ENCODE measurements around the gene MS4A5.

The MS4A5 gene

DNA sequence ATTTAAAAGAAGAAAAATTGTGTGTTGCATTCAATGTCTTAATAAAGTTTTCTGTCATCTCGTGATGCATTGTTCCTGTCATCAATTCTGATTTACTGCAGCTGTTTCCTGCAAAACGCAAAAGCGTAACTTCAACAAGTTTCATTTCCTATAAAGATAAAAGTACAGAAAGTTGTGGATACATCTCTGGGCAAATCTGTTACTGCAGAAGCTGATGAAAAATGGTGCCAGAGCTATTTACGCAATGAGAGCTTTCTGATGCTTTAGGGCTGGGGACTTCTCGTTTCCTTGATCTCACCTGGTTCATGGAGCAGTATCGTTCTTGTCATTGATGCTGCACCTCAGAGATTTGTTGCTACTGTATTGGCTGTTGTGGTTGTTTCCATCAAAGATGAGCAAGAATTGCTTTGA lies 47.7 kb downstream of the MS4A5 start:
- no peak overlapping the region for H2AFZ ChIP-seq (ENCODE audit: low read length)
- no peaks in the 10 kb centered on the region for H3K4me1 ChIP-seq (ENCODE audit: insufficient read depth, low read length, poor library complexity, severe bottlenecking)
- H3K9ac ChIP-seq (ENCODE audit: low read depth, low read length, poor library complexity, severe bottlenecking): no peak overlapping the region
- TF ChIP-seq EZH2phosphoT487 (IDR thresholded peaks at IDR 0.05; ENCODE audit: borderline replicate concordance): no peak
- TF ChIP-seq, protein P1, sequence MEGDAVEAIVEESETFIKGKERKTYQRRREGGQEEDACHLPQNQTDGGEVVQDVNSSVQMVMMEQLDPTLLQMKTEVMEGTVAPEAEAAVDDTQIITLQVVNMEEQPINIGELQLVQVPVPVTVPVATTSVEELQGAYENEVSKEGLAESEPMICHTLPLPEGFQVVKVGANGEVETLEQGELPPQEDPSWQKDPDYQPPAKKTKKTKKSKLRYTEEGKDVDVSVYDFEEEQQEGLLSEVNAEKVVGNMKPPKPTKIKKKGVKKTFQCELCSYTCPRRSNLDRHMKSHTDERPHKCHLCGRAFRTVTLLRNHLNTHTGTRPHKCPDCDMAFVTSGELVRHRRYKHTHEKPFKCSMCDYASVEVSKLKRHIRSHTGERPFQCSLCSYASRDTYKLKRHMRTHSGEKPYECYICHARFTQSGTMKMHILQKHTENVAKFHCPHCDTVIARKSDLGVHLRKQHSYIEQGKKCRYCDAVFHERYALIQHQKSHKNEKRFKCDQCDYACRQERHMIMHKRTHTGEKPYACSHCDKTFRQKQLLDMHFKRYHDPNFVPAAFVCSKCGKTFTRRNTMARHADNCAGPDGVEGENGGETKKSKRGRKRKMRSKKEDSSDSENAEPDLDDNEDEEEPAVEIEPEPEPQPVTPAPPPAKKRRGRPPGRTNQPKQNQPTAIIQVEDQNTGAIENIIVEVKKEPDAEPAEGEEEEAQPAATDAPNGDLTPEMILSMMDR (conservative IDR thresholded peaks at IDR 0.05; ENCODE audit: low read length): no peak
- H3K9me3 ChIP-seq (ENCODE audit: insufficient read depth, low read depth, low read length): no peaks in the 10 kb centered on the region
- no peaks in the 10 kb centered on the region for H4K20me1 ChIP-seq (ENCODE audit: insufficient read depth, low read length, poor library complexity, severe bottlenecking)
- no peak overlapping the region for H3K4me3 ChIP-seq (ENCODE audit: low read length, poor library complexity, severe bottlenecking)
- no peaks in the 10 kb centered on the region for H3K36me3 ChIP-seq (ENCODE audit: insufficient read depth, low read length)
- H3K79me2 ChIP-seq (ENCODE audit: insufficient read depth, low read length): no peaks in the 10 kb centered on the region
- no peaks in the 10 kb centered on the region for H3K9me2 ChIP-seq (replicated peaks; ENCODE audit: low read depth, low read length)
- H3K4me2 ChIP-seq (ENCODE audit: low read depth, low read length, poor library complexity, severe bottlenecking): no peak overlapping the region
- H3K27me3 ChIP-seq (ENCODE audit: insufficient read depth, low read length, poor library complexity, severe bottlenecking): no peaks in the 10 kb centered on the region
- H3F3A ChIP-seq (ENCODE audit: low read depth): no peaks in the 10 kb centered on the region

DNA sequence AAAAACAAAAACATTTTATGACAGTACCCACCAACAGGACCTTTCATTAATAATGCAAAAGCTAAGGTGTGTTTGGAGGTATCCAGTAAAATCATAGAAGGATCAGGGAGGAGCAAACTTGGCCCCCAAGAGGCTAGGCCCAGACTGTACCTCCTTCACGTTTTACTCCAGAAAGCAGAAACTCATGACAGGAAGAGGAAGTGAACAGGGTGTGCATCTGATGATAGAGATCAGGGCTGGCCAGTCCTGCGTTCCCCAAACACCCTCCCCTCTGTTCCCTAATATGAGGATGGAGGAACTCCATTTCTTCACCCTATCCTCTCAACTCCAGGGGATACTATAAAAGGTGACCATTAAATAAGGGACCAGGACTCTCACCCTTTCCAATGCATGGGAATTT lies 53.0 kb downstream of the MS4A5 start:
- Histone ChIP-seq H3K9ac (ENCODE audit: low read depth, low read length, poor library complexity, severe bottlenecking) (no peak overlapping the region), H4K20me1 (ENCODE audit: insufficient read depth, low read length, poor library complexity, severe bottlenecking) (no peaks in the 10 kb centered on the region), H3K4me1 (ENCODE audit: insufficient read depth, low read length, poor library complexity, severe bottlenecking) (peaks cover 10% of the 10 kb centered on the region), H3K9me3 (ENCODE audit: insufficient read depth, low read depth, low read length) (no peaks in the 10 kb centered on the region), H2AFZ (ENCODE audit: low read length) (peak overlapping the region; percentile 79), H3F3A (ENCODE audit: low read depth) (no peaks in the 10 kb centered on the region), H3K9me2 (replicated peaks; ENCODE audit: low read depth, low read length) (no peaks in the 10 kb centered on the region), H3K4me3 (ENCODE audit: low read length, poor library complexity, severe bottlenecking) (no peak overlapping the region), H3K79me2 (ENCODE audit: insufficient read depth, low read length) (no peaks in the 10 kb centered on the region), H3K27me3 (ENCODE audit: insufficient read depth, low read length, poor library complexity, severe bottlenecking) (no peaks in the 10 kb centered on the region), H3K36me3 (ENCODE audit: insufficient read depth, low read length) (no peaks in the 10 kb centered on the region), H3K4me2 (ENCODE audit: low read depth, low read length, poor library complexity, severe bottlenecking) (no peak overlapping the region)
- TF ChIP-seq, protein P1 (conservative IDR thresholded peaks at IDR 0.05; ENCODE audit: low read length): no peak
- no peak for TF ChIP-seq EZH2phosphoT487 (IDR thresholded peaks at IDR 0.05; ENCODE audit: borderline replicate concordance)

DNA sequence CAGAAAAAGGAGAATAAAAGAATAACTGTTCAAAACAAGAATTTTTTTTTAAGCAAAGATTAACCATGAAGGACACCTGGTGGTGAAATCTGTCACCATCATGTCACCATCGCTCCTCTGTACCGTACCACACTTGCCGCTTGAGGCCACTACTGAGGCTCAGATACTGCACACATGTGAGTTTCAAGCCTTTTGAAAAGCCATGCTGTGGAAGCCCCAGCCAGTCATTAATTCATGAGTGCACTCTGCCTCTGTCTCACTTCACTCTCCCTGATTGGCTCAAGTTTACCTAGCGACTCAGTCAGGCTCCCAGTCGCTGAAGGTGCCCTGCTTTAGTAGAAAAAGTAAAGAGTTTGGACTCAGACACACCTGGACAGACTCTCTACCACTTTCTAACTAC lies 56.6 kb downstream of the MS4A5 start:
- no peaks in the 10 kb centered on the region for H3K27me3 ChIP-seq (ENCODE audit: insufficient read depth, low read length, poor library complexity, severe bottlenecking)
- no peaks in the 10 kb centered on the region for H3K79me2 ChIP-seq (ENCODE audit: insufficient read depth, low read length)
- no peak overlapping the region for H3K4me3 ChIP-seq (ENCODE audit: low read length, poor library complexity, severe bottlenecking)
- H2AFZ ChIP-seq (ENCODE audit: low read length): peak overlapping the region; percentile 47; the same call in 1 of the 2 replicates
- no peaks in the 10 kb centered on the region for H3F3A ChIP-seq (ENCODE audit: low read depth)
- no peaks in the 10 kb centered on the region for H3K9me2 ChIP-seq (replicated peaks; ENCODE audit: low read depth, low read length)
- H3K4me2 ChIP-seq (ENCODE audit: low read depth, low read length, poor library complexity, severe bottlenecking): no peak overlapping the region
- H3K4me1 ChIP-seq (ENCODE audit: insufficient read depth, low read length, poor library complexity, severe bottlenecking): peaks cover 10% of the 10 kb centered on the region
- H3K9ac ChIP-seq (ENCODE audit: low read depth, low read length, poor library complexity, severe bottlenecking): no peak overlapping the region
- no peaks in the 10 kb centered on the region for H3K36me3 ChIP-seq (ENCODE audit: insufficient read depth, low read length)
- H4K20me1 ChIP-seq (ENCODE audit: insufficient read depth, low read length, poor library complexity, severe bottlenecking): no peaks in the 10 kb centered on the region
- TF ChIP-seq EZH2phosphoT487 (IDR thresholded peaks at IDR 0.05; ENCODE audit: borderline replicate concordance): no peak
- TF ChIP-seq, protein P1 (conservative IDR thresholded peaks at IDR 0.05; ENCODE audit: low read length): peak; percentile 98
- H3K9me3 ChIP-seq (ENCODE audit: insufficient read depth, low read depth, low read length): no peaks in the 10 kb centered on the region
